HepG2 (cell line): ENCODE results near the gene DCST2. TPM values are rescaled to one million over a fixed set of nuclear protein-coding genes. Genes with fewer than 3 reads are reported as not detected.

Source experiments
- AGO2 ChIP-seq: fragments of 200-400 bp; formaldehyde crosslinking; optimal IDR thresholded peaks from 2 replicates; pipeline ENCODE3; 2017; ENCODE audit warnings: mild to moderate bottlenecking, low read depth, low read length, moderate library complexity
- CHCHD3 ChIP-seq: sonication (generic); formaldehyde crosslinking; IDR thresholded peaks from 2 replicates; pipeline ENCODE4 v1.8.0; 2022; ENCODE audit warnings: mild to moderate bottlenecking, missing genetic modification reagents, moderate library complexity
- ETV6 ChIP-seq: sonication (generic); formaldehyde crosslinking; conservative IDR thresholded peaks from 2 replicates; pipeline ENCODE4 v1.4.0; 2020; ENCODE audit warnings: missing genetic modification reagents
- KAT8 ChIP-seq: IDR thresholded peaks from 2 replicates; pipeline ENCODE4 v1.6.1; 2016; ENCODE audit warnings: missing genetic modification reagents, missing compliant biosample characterization
- KDM6A ChIP-seq: IDR thresholded peaks from 2 replicates; pipeline ENCODE4 v1.6.1; 2016; ENCODE audit warnings: low read depth
- KLF13 ChIP-seq: sonication (generic); formaldehyde crosslinking; IDR thresholded peaks from 2 replicates; pipeline ENCODE4 v1.4.0; 2020; ENCODE audit warnings: mild to moderate bottlenecking, missing genetic modification reagents
- MIER2 ChIP-seq: IDR thresholded peaks from 2 replicates; pipeline ENCODE4 v1.6.1; 2016; ENCODE audit warnings: missing biosample characterization, missing genetic modification reagents
- MIER3 ChIP-seq: IDR thresholded peaks from 2 replicates; pipeline ENCODE4 v1.6.1; 2016; ENCODE audit warnings: missing compliant biosample characterization, borderline replicate concordance
- POGZ ChIP-seq: sonication (generic); formaldehyde crosslinking; IDR thresholded peaks from 2 replicates; pipeline ENCODE4 v1.4.0; 2020; ENCODE audit warnings: mild to moderate bottlenecking, missing genetic modification reagents
- TCF12 ChIP-seq, 2 experiments: fragments of 450-650 bp in 1 of 2; sonication (generic) in 1 of 2; formaldehyde crosslinking in 1 of 2; IDR thresholded peaks; 2 replicates each; pipeline versions ENCODE4 v1.6.1 to v1.8.0; 2017 to 2022; ENCODE audit warnings: antibody characterized with exemption in 1 of 2, mild to moderate bottlenecking in 1 of 2, missing genetic modification reagents in 1 of 2, moderate library complexity in 1 of 2
- TRIM24 ChIP-seq: sonication (generic); formaldehyde crosslinking; IDR thresholded peaks from 2 replicates; pipeline ENCODE4 v1.8.0; 2022; ENCODE audit warnings: mild to moderate bottlenecking, missing genetic modification reagents
- ZC3H13 ChIP-seq: sonication (generic); formaldehyde crosslinking; IDR thresholded peaks from 2 replicates; pipeline ENCODE4 v1.8.1; 2023; ENCODE audit warnings: mild to moderate bottlenecking, missing genetic modification reagents, moderate library complexity
- ZFP36L1 ChIP-seq: sonication (generic); formaldehyde crosslinking; IDR thresholded peaks from 2 replicates; pipeline ENCODE4 v1.8.0; 2022; ENCODE audit warnings: mild to moderate bottlenecking, missing genetic modification reagents, moderate library complexity
- ZNF160 ChIP-seq: sonication (generic); formaldehyde crosslinking; IDR thresholded peaks from 2 replicates; pipeline ENCODE4 v1.8.0; 2022; ENCODE audit warnings: mild to moderate bottlenecking, inconsistent platforms, missing genetic modification reagents
- ZNF180 ChIP-seq: sonication (generic); formaldehyde crosslinking; IDR thresholded peaks from 2 replicates; pipeline ENCODE4 v1.4.0; 2020; ENCODE audit warnings: low read depth, missing genetic modification reagents, borderline replicate concordance
- ZNF224 ChIP-seq: sonication (generic); formaldehyde crosslinking; IDR thresholded peaks from 2 replicates; pipeline ENCODE4 v1.5.0; 2020; ENCODE audit warnings: mild to moderate bottlenecking, missing genetic modification reagents
- ZNF263 ChIP-seq: sonication (generic); formaldehyde crosslinking; IDR thresholded peaks from 2 replicates; pipeline ENCODE4 v1.4.0; 2020; ENCODE audit warnings: missing genetic modification reagents
- ZNF547 ChIP-seq: sonication (generic); formaldehyde crosslinking; IDR thresholded peaks from 2 replicates; pipeline ENCODE4 v1.5.1; 2020; ENCODE audit warnings: mild to moderate bottlenecking, missing genetic modification reagents
- polyA plus RNA-seq, 8 experiments: library from polyadenylated mRNA; depleted of rRNA in 3 of 8; stranded (reverse) in 7 of 8; unstranded in 1 of 8; fragments of >200 nt; fragmentation: Illumina TruSeq in 4 of 8; extraction: Trizol in 4 of 8; gene quantifications; 2 replicates each; pipeline versions ENCODE4 v1.2.1 to v1.2.3, GENCODE V29; 2011 to 2016; ENCODE audit warnings: low read depth in 4 of 8, missing spikeins in 1 of 8, mixed read lengths in 1 of 8; ENCODE audit not compliant: insufficient read depth in 1 of 8
- total RNA-seq, 5 experiments: library from RNA; depleted of rRNA; stranded (reverse); fragments of >200 nt; fragmentation: Illumina TruSeq; extraction: Trizol; gene quantifications; 2 replicates each; pipeline ENCODE4 v1.2.3, GENCODE V29; 2016; ENCODE audit warnings: low read depth in 1 of 5
- TF ChIP-seq, protein P1 (sequence below): sonication (generic); formaldehyde crosslinking; IDR thresholded peaks from 2 replicates; pipeline ENCODE4 v1.4.0; 2020; ENCODE audit warnings: missing genetic modification reagents
- TF ChIP-seq, protein P2 (sequence below): sonication (generic); formaldehyde crosslinking; IDR thresholded peaks from 2 replicates; pipeline ENCODE4 v1.4.0; 2020; ENCODE audit warnings: missing genetic modification reagents
- TF ChIP-seq, protein P3 (sequence below): sonication (generic); formaldehyde crosslinking; IDR thresholded peaks from 2 replicates; pipeline ENCODE4 v1.5.0; 2020; ENCODE audit warnings: mild to moderate bottlenecking, missing genetic modification reagents
- TF ChIP-seq, protein P4 (sequence below), 2 experiments: sonication (generic) in 1 of 2; formaldehyde crosslinking in 1 of 2; IDR thresholded peaks; 2 replicates each; pipeline versions ENCODE4 v1.5.1 to v1.6.1; 2011 to 2020; ENCODE audit warnings: borderline replicate concordance in 1 of 2, low read depth in 1 of 2, low read length in 1 of 2, mild to moderate bottlenecking in 1 of 2, missing genetic modification reagents in 1 of 2, moderate library complexity in 1 of 2

Gene DCST2
- total and polyA plus RNA-seq, 2 of the 13 experiments (the other 11 are each of a cell fraction or from before 2014, with no cell fraction given), result 0.74 TPM; not detected in 1

DNA sequence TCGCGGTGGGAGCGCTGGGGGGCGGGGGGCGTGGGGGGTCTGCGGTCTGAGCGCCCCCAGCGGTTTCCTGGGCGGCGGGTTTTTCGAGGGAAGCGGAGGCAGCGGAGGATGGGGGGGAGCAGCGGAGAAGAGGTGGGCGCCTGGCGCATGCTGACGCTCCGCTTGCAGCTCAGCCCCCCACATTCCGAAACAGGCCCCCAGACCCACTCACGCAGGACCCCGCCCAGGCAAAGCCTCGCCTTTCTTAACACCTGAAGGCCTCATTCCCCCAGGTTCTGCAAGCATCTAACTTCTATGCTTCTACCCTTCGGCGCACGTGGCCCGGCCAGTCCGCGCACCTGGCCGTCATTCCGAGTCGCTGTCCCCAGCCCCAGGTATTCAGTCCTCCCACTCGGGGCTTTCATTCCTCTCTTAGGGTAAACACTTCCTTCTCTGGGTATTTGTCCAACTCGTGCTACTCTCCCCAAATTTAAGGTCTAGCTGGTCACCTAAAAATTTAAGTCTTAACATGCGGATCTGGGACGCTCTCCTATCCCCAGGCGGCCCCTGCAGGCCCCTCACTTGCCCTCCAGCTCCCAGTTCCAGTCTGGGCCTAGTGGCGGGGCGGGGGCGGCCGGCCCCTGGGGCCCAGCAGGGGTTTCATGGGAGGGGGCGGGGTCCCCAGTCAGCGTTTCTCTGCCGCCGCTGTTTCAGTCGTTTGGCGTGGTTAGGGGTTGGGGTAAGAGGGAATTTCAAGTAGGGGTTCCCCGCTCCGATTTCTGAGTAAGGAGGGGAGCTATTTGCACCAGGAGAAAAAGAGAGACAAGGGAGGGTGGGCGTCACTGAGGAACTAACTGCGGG lies 33.8 kb downstream of the DCST2 start (continued):
- TF ChIP-seq, protein P1, sequence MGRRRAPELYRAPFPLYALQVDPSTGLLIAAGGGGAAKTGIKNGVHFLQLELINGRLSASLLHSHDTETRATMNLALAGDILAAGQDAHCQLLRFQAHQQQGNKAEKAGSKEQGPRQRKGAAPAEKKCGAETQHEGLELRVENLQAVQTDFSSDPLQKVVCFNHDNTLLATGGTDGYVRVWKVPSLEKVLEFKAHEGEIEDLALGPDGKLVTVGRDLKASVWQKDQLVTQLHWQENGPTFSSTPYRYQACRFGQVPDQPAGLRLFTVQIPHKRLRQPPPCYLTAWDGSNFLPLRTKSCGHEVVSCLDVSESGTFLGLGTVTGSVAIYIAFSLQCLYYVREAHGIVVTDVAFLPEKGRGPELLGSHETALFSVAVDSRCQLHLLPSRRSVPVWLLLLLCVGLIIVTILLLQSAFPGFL (CRISPR knock-in tag), result no peak
- no peak for TF ChIP-seq TRIM24 (CRISPR knock-in tag)
- no peak for TF ChIP-seq ZNF180 (CRISPR knock-in tag)
- no peak for TF ChIP-seq KDM6A (CRISPR knock-in tag)
- no peak for TF ChIP-seq MIER3 (CRISPR knock-in tag)
- TF ChIP-seq, protein P2, sequence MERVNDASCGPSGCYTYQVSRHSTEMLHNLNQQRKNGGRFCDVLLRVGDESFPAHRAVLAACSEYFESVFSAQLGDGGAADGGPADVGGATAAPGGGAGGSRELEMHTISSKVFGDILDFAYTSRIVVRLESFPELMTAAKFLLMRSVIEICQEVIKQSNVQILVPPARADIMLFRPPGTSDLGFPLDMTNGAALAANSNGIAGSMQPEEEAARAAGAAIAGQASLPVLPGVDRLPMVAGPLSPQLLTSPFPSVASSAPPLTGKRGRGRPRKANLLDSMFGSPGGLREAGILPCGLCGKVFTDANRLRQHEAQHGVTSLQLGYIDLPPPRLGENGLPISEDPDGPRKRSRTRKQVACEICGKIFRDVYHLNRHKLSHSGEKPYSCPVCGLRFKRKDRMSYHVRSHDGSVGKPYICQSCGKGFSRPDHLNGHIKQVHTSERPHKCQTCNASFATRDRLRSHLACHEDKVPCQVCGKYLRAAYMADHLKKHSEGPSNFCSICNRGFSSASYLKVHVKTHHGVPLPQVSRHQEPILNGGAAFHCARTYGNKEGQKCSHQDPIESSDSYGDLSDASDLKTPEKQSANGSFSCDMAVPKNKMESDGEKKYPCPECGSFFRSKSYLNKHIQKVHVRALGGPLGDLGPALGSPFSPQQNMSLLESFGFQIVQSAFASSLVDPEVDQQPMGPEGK (CRISPR knock-in tag), result peak; percentile 93
- TF ChIP-seq, protein P3, sequence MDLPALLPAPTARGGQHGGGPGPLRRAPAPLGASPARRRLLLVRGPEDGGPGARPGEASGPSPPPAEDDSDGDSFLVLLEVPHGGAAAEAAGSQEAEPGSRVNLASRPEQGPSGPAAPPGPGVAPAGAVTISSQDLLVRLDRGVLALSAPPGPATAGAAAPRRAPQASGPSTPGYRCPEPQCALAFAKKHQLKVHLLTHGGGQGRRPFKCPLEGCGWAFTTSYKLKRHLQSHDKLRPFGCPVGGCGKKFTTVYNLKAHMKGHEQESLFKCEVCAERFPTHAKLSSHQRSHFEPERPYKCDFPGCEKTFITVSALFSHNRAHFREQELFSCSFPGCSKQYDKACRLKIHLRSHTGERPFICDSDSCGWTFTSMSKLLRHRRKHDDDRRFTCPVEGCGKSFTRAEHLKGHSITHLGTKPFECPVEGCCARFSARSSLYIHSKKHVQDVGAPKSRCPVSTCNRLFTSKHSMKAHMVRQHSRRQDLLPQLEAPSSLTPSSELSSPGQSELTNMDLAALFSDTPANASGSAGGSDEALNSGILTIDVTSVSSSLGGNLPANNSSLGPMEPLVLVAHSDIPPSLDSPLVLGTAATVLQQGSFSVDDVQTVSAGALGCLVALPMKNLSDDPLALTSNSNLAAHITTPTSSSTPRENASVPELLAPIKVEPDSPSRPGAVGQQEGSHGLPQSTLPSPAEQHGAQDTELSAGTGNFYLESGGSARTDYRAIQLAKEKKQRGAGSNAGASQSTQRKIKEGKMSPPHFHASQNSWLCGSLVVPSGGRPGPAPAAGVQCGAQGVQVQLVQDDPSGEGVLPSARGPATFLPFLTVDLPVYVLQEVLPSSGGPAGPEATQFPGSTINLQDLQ, result no peak
- TF ChIP-seq ZFP36L1 (CRISPR knock-in tag), result no peak
- no peak for TF ChIP-seq ZNF224 (CRISPR knock-in tag)
- no peak for TF ChIP-seq TCF12 (IDR thresholded peaks at IDR 0.05)
- no peak for TF ChIP-seq TCF12 (CRISPR knock-in tag; IDR thresholded peaks at IDR 0.05)
- no peak for TF ChIP-seq ZC3H13 (CRISPR knock-in tag)
- TF ChIP-seq ZNF263 (CRISPR knock-in tag), result no peak
- TF ChIP-seq AGO2, result peak; percentile 43
- peak; percentile 86; the same call in 1 of the 2 replicates for TF ChIP-seq ZNF547 (CRISPR knock-in tag)
- no peak for TF ChIP-seq KLF13 (CRISPR knock-in tag)
- no peak for TF ChIP-seq ZNF160 (CRISPR knock-in tag)
- TF ChIP-seq MIER2 (CRISPR knock-in tag), result no peak
- TF ChIP-seq CHCHD3 (CRISPR knock-in tag), result no peak
- TF ChIP-seq, protein P4, sequence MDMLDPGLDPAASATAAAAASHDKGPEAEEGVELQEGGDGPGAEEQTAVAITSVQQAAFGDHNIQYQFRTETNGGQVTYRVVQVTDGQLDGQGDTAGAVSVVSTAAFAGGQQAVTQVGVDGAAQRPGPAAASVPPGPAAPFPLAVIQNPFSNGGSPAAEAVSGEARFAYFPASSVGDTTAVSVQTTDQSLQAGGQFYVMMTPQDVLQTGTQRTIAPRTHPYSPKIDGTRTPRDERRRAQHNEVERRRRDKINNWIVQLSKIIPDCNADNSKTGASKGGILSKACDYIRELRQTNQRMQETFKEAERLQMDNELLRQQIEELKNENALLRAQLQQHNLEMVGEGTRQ (IDR thresholded peaks at IDR 0.05; ENCODE audit: low read depth, low read length), result no peak
- TF ChIP-seq, protein P4 (CRISPR knock-in tag; IDR thresholded peaks at IDR 0.05; ENCODE audit: borderline replicate concordance), result no peak
- 0 out of 2 replicates have a peak, but pooled peaks have one; percentile 3 for TF ChIP-seq ETV6
- TF ChIP-seq KAT8, result no peak; the same call in 1 of the 2 replicates
- no peak for TF ChIP-seq POGZ (CRISPR knock-in tag)
